ENCODE results near the gene ABCB8. TPM values are rescaled to one million over a fixed set of nuclear protein-coding genes. Genes with fewer than 3 reads are reported as not detected.
A peak's percentile ranks its signal among the peaks of the same experiment; 100 is the strongest.

ABCB8 gene
- total and polyA plus RNA-seq, 2 of the 4 experiments (the other 2 are of a cell fraction): 16.3 to 26.8 TPM

- CTCF ChIA-PET: interaction anchor here (0.6 kb wide), 1 partner anchor 149 kb away, joined by 3 read pairs; no protein-coding TSS in a partner anchor
- BruUV-seq (replicated peaks): no TSS peak
- peaks cover 23% of the 10 kb centered on the region for H3K36me3 ChIP-seq (ENCODE audit: control insufficient read depth, insufficient read depth, low read length)
These were observed 52.4 kb downstream of the ABCB8 start, which contains the start of gene FASTK for GRCh38 chr7:151080522-151081169. Gene FASTK, minus strand, starts transcription at chr7:151080809. Its CDS starts 43 bp downstream, at chr7:151080766.

More at GRCh38 chr7:151080522-151081169, 52.4 kb downstream of the ABCB8 start, which contains the start of gene FASTK:
- in situ Hi-C loops (cut with MboI; ENCODE audit: low sequenced_read_pairs): no loop called here
- Histone ChIP-seq H3K56ac (ENCODE audit: extremely low read depth, insufficient read depth, low read length) (peak within 1 kb of the TSS; percentile 70), H4K20me1 (ENCODE audit: insufficient read depth, low read length) (peaks cover 16% of the 10 kb centered on the region; the same call in 1 of the 2 replicates), H2AFZ (replicated peaks; ENCODE audit: low read length, poor library complexity) (peak within 1 kb of the TSS; percentile 91), H3K27ac (ENCODE audit: insufficient read depth, low read length) (peak within 1 kb of the TSS; percentile 84), H3K4me1 (ENCODE audit: control insufficient read depth, insufficient read depth, low read length) (peaks cover 25% of the 10 kb centered on the region), H2BK5ac (ENCODE audit: low read depth, low read length, poor library complexity, severe bottlenecking) (peak within 1 kb of the TSS; percentile 67), H3K4me3 (ENCODE audit: insufficient read depth, low read depth, low read length) (peak within 1 kb of the TSS; percentile 95), H2AK9ac (replicated peaks; ENCODE audit: low read depth, low read length, poor library complexity) (peak within 1 kb of the TSS; percentile 98), H2BK120ac (ENCODE audit: low read depth, low read length) (peak within 1 kb of the TSS; percentile 46; the same call in 1 of the 2 replicates), H3K14ac (replicated peaks; ENCODE audit: low read depth, low read length) (peak within 1 kb of the TSS; percentile 95), H3K9me1 (ENCODE audit: insufficient read depth, low read length) (peaks cover 6% of the 10 kb centered on the region; the same call in 1 of the 2 replicates), H3K9me3 (ENCODE audit: control insufficient read depth, insufficient read depth, low read length) (no peaks in the 10 kb centered on the region), H3K23ac (ENCODE audit: low read depth, low read length) (peak within 1 kb of the TSS; percentile 70; the same call in 1 of the 2 replicates), H3K18ac (ENCODE audit: low read depth, low read length) (peak within 1 kb of the TSS; percentile 42; the same call in 1 of the 2 replicates), H3K4ac (ENCODE audit: low read depth, low read length) (peak within 1 kb of the TSS; percentile 95), H3K27me3 (ENCODE audit: control insufficient read depth, insufficient read depth, low read length) (no peaks in the 10 kb centered on the region), H4K91ac (ENCODE audit: insufficient read depth, low read depth, low read length) (peak within 1 kb of the TSS; percentile 92), H4K5ac (ENCODE audit: low read depth, low read length) (peak within 1 kb of the TSS; percentile 36), H2BK15ac (ENCODE audit: low read depth, low read length) (0 out of 3 replicates have a peak within 1 kb of the TSS, but pooled peaks have one; percentile 61), H3K79me1 (ENCODE audit: low read depth in 1 of 2, low read length in 2 of 2) (peaks cover 16 to 59% of the 10 kb centered on the region in 2 experiments; a peak in 3 of 4 replicates), H3K4me2 (ENCODE audit: low read depth, low read length) (peak within 1 kb of the TSS; percentile 91), H2AK5ac (ENCODE audit: low read depth, low read length) (peak within 1 kb of the TSS; percentile 98), H3K9ac (ENCODE audit: low read depth, low read length) (peak within 1 kb of the TSS; percentile 93), H4K8ac (ENCODE audit: low read depth in 2 of 2, low read length in 2 of 2) (peak within 1 kb of the TSS; percentile 89 to 91), H2BK20ac (ENCODE audit: low read depth, low read length) (no peak within 1 kb of the TSS)
- TF ChIP-seq ELK1 (IDR thresholded peaks at IDR 0.05; ENCODE audit: borderline replicate concordance, low read depth, low read length): no peak
- TF ChIP-seq MAZ (IDR thresholded peaks at IDR 0.05; ENCODE audit: borderline replicate concordance, low read depth, low read length): peak; percentile 100
- no peak for TF ChIP-seq CEBPB (IDR thresholded peaks at IDR 0.05; ENCODE audit: low read depth, low read length)
- TF ChIP-seq POLR2A (IDR thresholded peaks at IDR 0.05; ENCODE audit: low read depth, low read length): peak; percentile 79
- no peak for TF ChIP-seq MXI1 (IDR thresholded peaks at IDR 0.05; ENCODE audit: borderline replicate concordance, low read depth, low read length)
- TF ChIP-seq, protein P1, sequence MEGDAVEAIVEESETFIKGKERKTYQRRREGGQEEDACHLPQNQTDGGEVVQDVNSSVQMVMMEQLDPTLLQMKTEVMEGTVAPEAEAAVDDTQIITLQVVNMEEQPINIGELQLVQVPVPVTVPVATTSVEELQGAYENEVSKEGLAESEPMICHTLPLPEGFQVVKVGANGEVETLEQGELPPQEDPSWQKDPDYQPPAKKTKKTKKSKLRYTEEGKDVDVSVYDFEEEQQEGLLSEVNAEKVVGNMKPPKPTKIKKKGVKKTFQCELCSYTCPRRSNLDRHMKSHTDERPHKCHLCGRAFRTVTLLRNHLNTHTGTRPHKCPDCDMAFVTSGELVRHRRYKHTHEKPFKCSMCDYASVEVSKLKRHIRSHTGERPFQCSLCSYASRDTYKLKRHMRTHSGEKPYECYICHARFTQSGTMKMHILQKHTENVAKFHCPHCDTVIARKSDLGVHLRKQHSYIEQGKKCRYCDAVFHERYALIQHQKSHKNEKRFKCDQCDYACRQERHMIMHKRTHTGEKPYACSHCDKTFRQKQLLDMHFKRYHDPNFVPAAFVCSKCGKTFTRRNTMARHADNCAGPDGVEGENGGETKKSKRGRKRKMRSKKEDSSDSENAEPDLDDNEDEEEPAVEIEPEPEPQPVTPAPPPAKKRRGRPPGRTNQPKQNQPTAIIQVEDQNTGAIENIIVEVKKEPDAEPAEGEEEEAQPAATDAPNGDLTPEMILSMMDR (conservative IDR thresholded peaks at IDR 0.05; ENCODE audit: low read depth, low read length): no peak
- intact Hi-C loops (cut with micrococcal nuclease): loop anchor here (2.0 kb wide), 1 partner anchor 22 kb away; the partner anchor contains the start of gene SLC4A2
- POLR2A ChIA-PET (ENCODE audit: unreplicated experiment): interaction anchor here (1.0 kb wide), 1 partner anchor 13 kb away, joined by 7 read pairs; no protein-coding TSS in a partner anchor
- dilution Hi-C loops (cut with HindIII; ENCODE audit: low sequenced_read_pairs, unreplicated experiment): no loop called here
- DNase-seq (peak; percentile 88), ATAC-seq (ENCODE audit: low read depth) (peak; percentile 78)
- 0% methylated on average over 31 of the region's 66 CpGs; no CpG with 5 or more reads in 1 of the 2 experiments for WGBS, 2 experiments (ENCODE audit: extremely low coverage in 2 of 2, insufficient read length in 1 of 2)
